GM12878 (cell line): ENCODE measurements around the gene FAM193A.

ENCODE experiments used
- EGR1 ChIP-seq, 2 experiments: IDR thresholded peaks; 1 replicate in 1 of 2; 2 replicates in 1 of 2; pipeline ENCODE4 v1.6.1; 2011 to 2012; ENCODE audit warnings: low read depth in 2 of 2, low read length in 2 of 2, borderline replicate concordance in 1 of 2, mild to moderate bottlenecking in 1 of 2, moderate library complexity in 1 of 2
- EP300 ChIP-seq, 2 experiments: fragments of 150-350 bp in 1 of 2; IDR thresholded peaks; 2 replicates each; pipeline ENCODE4 v1.6.1; 2011 to 2012; ENCODE audit warnings: low read depth in 2 of 2, low read length in 2 of 2, borderline replicate concordance in 1 of 2, improper control_type of control experiment in 1 of 2, inconsistent platforms in 1 of 2; ENCODE audit not compliant: control insufficient read depth in 1 of 2
- EZH2 ChIP-seq: IDR thresholded peaks from 2 replicates; pipeline ENCODE4 v1.6.1; 2012; ENCODE audit warnings: low read depth, mild to moderate bottlenecking, control low read depth, inconsistent platforms, low read length, borderline replicate concordance; ENCODE audit not compliant: control insufficient read depth
- GABPA ChIP-seq: IDR thresholded peaks from 2 replicates; pipeline ENCODE4 v1.6.1; 2014; ENCODE audit warnings: antibody characterized with exemption, low read depth, mild to moderate bottlenecking, inconsistent platforms
- HDAC2 ChIP-seq: fragments of 200-600 bp; sonication (generic); IDR thresholded peaks from 2 replicates; pipeline ENCODE4 v1.6.1; 2017
- POLR2AphosphoS5 ChIP-seq: IDR thresholded peaks from 2 replicates; pipeline ENCODE4 v1.6.1; 2011; ENCODE audit warnings: mild to moderate bottlenecking, low read length, inconsistent platforms
- RAD21 ChIP-seq: IDR thresholded peaks from 2 replicates; pipeline ENCODE4 v1.6.1; 2011; ENCODE audit warnings: mild to moderate bottlenecking, low read depth, low read length, moderate library complexity; ENCODE audit not compliant: insufficient read depth
- RB1 ChIP-seq: fragments of 450-650 bp; formaldehyde crosslinking; IDR thresholded peaks from 2 replicates; pipeline ENCODE4 v1.6.1; 2017; ENCODE audit warnings: mild to moderate bottlenecking, borderline replicate concordance
- SIX5 ChIP-seq: IDR thresholded peaks from 2 replicates; pipeline ENCODE4 v1.6.1; 2011; ENCODE audit warnings: mild to moderate bottlenecking, low read depth, low read length, moderate library complexity; ENCODE audit not compliant: severe bottlenecking
- SP1 ChIP-seq: IDR thresholded peaks from one replicate; pipeline ENCODE4 v1.6.1; 2011; ENCODE audit warnings: low read depth, low read length
- TF ChIP-seq, protein P1 (sequence below), 3 experiments: IDR thresholded peaks in 2 of 3; conservative IDR thresholded peaks in 1 of 3; 2 replicates each; pipeline ENCODE4 v1.5.1; 2011; ENCODE audit warnings: low read depth in 3 of 3, low read length in 3 of 3, mild to moderate bottlenecking in 3 of 3, control low read depth in 2 of 3, moderate library complexity in 2 of 3, inconsistent platforms in 1 of 3, mixed read lengths in 1 of 3; ENCODE audit not compliant: control insufficient read depth in 2 of 3, insufficient read depth in 1 of 3; ENCODE audit errors: extremely low read depth in 1 of 3
- TF ChIP-seq, protein P2 (sequence below): IDR thresholded peaks from 2 replicates; pipeline ENCODE4 v1.6.1; 2011; ENCODE audit warnings: low read depth, low read length, improper control_type of control experiment, borderline replicate concordance
- TF ChIP-seq, protein P3 (sequence below): IDR thresholded peaks from 2 replicates; pipeline ENCODE4 v1.6.1; 2011; ENCODE audit warnings: borderline replicate concordance, low read depth, mild to moderate bottlenecking, moderate library complexity, mixed read lengths, low read length; ENCODE audit not compliant: insufficient read depth; ENCODE audit errors: extremely low read length
- TF ChIP-seq, protein P4 (sequence below): fragments of 450-650 bp; IDR thresholded peaks from 2 replicates; pipeline ENCODE4 v1.6.1; 2017; ENCODE audit warnings: mild to moderate bottlenecking

DNA sequence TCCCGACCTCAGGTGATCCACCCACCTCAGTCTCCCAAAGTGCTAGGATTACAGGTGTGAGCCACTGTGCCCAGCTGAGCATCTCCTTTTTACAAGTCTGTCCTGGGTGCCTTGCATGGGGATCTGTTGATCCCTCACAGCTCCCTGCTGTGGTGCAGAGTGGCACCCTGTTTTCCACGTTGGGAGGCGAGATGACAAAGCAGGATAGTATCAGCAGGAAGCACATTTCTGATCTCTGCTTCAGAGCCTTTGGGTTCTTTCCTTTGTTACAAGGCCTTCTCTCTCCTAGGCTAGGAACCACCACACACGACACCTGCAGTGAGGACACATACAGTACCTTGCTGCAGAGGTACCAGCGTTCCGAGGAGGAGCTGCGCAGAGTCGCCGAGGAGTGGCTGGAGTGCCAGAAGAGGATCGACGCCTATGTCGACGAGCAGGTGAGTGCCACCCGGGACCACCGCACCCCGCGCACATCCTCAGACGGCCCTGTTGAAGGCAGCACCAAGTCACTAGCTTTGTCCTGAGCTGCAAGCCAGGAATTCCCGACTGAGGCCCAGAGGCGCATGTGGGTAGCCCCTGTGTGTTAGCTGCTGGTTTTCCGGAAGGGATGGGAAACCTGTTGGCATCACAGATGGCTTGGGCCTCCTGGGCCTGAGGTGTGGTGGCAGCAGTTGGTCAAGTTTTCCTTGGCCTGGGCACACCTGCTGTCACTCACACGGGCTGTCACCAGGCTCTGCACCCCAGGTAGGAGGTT, 110.1 kb downstream of the FAM193A start:
- TF ChIP-seq EZH2 (no peak), POLR2AphosphoS5 (no peak), HDAC2 (no peak), SP1 (no peak), RAD21 (no peak), EP300 (IDR thresholded peaks at IDR 0.05; ENCODE audit: borderline replicate concordance in 1 of 2, control insufficient read depth in 1 of 2, low read depth in 2 of 2, low read length in 2 of 2) (no peak), SIX5 (no peak), EGR1 (IDR thresholded peaks at IDR 0.05; ENCODE audit: borderline replicate concordance in 1 of 2, low read depth in 2 of 2, low read length in 2 of 2) (no peak), GABPA (no peak), RB1 (no peak)
- TF ChIP-seq, protein P1, sequence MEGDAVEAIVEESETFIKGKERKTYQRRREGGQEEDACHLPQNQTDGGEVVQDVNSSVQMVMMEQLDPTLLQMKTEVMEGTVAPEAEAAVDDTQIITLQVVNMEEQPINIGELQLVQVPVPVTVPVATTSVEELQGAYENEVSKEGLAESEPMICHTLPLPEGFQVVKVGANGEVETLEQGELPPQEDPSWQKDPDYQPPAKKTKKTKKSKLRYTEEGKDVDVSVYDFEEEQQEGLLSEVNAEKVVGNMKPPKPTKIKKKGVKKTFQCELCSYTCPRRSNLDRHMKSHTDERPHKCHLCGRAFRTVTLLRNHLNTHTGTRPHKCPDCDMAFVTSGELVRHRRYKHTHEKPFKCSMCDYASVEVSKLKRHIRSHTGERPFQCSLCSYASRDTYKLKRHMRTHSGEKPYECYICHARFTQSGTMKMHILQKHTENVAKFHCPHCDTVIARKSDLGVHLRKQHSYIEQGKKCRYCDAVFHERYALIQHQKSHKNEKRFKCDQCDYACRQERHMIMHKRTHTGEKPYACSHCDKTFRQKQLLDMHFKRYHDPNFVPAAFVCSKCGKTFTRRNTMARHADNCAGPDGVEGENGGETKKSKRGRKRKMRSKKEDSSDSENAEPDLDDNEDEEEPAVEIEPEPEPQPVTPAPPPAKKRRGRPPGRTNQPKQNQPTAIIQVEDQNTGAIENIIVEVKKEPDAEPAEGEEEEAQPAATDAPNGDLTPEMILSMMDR (IDR thresholded peaks at IDR 0.05 in 2 of 3, conservative IDR thresholded peaks at IDR 0.05 in 1 of 3; ENCODE audit: control insufficient read depth in 2 of 3, extremely low read depth in 1 of 3, insufficient read depth in 1 of 3, low read depth in 3 of 3, low read length in 3 of 3), result no peak
- TF ChIP-seq, protein P2, sequence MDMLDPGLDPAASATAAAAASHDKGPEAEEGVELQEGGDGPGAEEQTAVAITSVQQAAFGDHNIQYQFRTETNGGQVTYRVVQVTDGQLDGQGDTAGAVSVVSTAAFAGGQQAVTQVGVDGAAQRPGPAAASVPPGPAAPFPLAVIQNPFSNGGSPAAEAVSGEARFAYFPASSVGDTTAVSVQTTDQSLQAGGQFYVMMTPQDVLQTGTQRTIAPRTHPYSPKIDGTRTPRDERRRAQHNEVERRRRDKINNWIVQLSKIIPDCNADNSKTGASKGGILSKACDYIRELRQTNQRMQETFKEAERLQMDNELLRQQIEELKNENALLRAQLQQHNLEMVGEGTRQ, result no peak
- TF ChIP-seq, protein P3, sequence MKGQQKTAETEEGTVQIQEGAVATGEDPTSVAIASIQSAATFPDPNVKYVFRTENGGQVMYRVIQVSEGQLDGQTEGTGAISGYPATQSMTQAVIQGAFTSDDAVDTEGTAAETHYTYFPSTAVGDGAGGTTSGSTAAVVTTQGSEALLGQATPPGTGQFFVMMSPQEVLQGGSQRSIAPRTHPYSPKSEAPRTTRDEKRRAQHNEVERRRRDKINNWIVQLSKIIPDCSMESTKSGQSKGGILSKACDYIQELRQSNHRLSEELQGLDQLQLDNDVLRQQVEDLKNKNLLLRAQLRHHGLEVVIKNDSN, result no peak
- TF ChIP-seq, protein P4, sequence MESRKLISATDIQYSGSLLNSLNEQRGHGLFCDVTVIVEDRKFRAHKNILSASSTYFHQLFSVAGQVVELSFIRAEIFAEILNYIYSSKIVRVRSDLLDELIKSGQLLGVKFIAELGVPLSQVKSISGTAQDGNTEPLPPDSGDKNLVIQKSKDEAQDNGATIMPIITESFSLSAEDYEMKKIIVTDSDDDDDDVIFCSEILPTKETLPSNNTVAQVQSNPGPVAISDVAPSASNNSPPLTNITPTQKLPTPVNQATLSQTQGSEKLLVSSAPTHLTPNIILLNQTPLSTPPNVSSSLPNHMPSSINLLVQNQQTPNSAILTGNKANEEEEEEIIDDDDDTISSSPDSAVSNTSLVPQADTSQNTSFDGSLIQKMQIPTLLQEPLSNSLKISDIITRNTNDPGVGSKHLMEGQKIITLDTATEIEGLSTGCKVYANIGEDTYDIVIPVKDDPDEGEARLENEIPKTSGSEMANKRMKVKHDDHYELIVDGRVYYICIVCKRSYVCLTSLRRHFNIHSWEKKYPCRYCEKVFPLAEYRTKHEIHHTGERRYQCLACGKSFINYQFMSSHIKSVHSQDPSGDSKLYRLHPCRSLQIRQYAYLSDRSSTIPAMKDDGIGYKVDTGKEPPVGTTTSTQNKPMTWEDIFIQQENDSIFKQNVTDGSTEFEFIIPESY, result no peak
